ENCODE measurements around the gene MUC21. TPM values are rescaled to one million over a fixed set of nuclear protein-coding genes. Genes with fewer than 3 reads are reported as not detected.

Gene MUC21
- total and polyA plus RNA-seq, 2 of the 8 experiments (the other 6 are each of a cell fraction or from before 2014, with no cell fraction given): not detected

- no peak for FAIRE-seq
- no peak overlapping the region for H2AFZ ChIP-seq (ENCODE audit: low read length)
These were observed 27.6 kb downstream of the MUC21 start for GRCh38 chr6:31011153-31011552.

More at GRCh38 chr6:31011153-31011552, 27.6 kb downstream of the MUC21 start:
- Histone ChIP-seq H3K36me3 (ENCODE audit: control insufficient read depth in 2 of 4, insufficient read depth in 4 of 4, low read length in 3 of 4) (no peaks in the 10 kb centered on the region), H3K23me2 (ENCODE audit: low read depth, low read length) (no peaks in the 10 kb centered on the region), H3K14ac (ENCODE audit: insufficient read length) (no peak overlapping the region), H2BK5ac (ENCODE audit: low read depth, low read length) (no peak overlapping the region), H3K4me1 (replicated peaks in 1 of 4; ENCODE audit: control insufficient read depth in 3 of 4, insufficient read depth in 4 of 4, low read length in 3 of 4) (no peaks in the 10 kb centered on the region), H3K79me2 (ENCODE audit: control insufficient read depth in 1 of 2, insufficient read depth in 2 of 2, low read length in 2 of 2) (no peaks in the 10 kb centered on the region), H2AK5ac (ENCODE audit: low read depth, low read length) (no peak overlapping the region), H3K56ac (replicated peaks; ENCODE audit: insufficient read length, low read depth, low read length) (no peak overlapping the region), H4K8ac (ENCODE audit: extremely low read depth, insufficient read depth, low read length) (no peak overlapping the region), H4K5ac (ENCODE audit: insufficient read length, low read depth, low read length) (no peak overlapping the region), H2BK12ac (ENCODE audit: low read depth, low read length) (no peak overlapping the region), H3K9ac (replicated peaks in 1 of 4; ENCODE audit: extremely low read depth in 1 of 4, low read depth in 3 of 4, low read length in 3 of 4) (no peak overlapping the region), H4K91ac (replicated peaks; ENCODE audit: insufficient read length, low read length) (no peak overlapping the region), H3K9me3 (ENCODE audit: insufficient read depth in 2 of 2, low read depth in 1 of 2, low read length in 1 of 2) (peaks cover under 1 to 4% of the 10 kb centered on the region in 2 experiments; a peak in 2 of 4 replicates), H3K79me1 (ENCODE audit: low read depth, low read length) (no peaks in the 10 kb centered on the region), H2BK120ac (replicated peaks; ENCODE audit: low read depth, low read length) (no peak overlapping the region), H3K27ac (ENCODE audit: low read depth, low read length) (no peak overlapping the region), H3K4me3 (ENCODE audit: extremely low read depth in 1 of 4, insufficient read depth in 2 of 4, low read depth in 3 of 4, low read length in 4 of 4) (no peak overlapping the region), H3K4me2 (ENCODE audit: insufficient read depth in 1 of 2, low read depth in 2 of 2, low read length in 2 of 2) (no peak overlapping the region), H4K20me1 (replicated peaks in 1 of 2; ENCODE audit: control insufficient read depth in 1 of 2, insufficient read depth in 2 of 2, low read length in 2 of 2) (no peaks in the 10 kb centered on the region), H3K4ac (replicated peaks; ENCODE audit: insufficient read length, low read depth, low read length) (no peak overlapping the region), H3K18ac (ENCODE audit: extremely low read depth, low read length) (no peak overlapping the region), H2BK20ac (ENCODE audit: low read length) (no peak overlapping the region), H3K27me3 (replicated peaks in 1 of 4; ENCODE audit: control insufficient read depth in 3 of 4, extremely low read depth in 1 of 4, insufficient read depth in 3 of 4, low read length in 3 of 4) (no peaks in the 10 kb centered on the region), H2BK15ac (ENCODE audit: low read length) (no peak overlapping the region), H3K23ac (ENCODE audit: insufficient read length) (no peak overlapping the region)
- CTCF ChIA-PET (ENCODE audit: partially characterized antibody): no interaction called here
- POLR2A ChIA-PET (ENCODE audit: partially characterized antibody): no interaction called here
- no peak for TF ChIP-seq POLR2A (IDR thresholded peaks at IDR 0.05; ENCODE audit: control extremely low read depth in 1 of 2, low read depth in 2 of 2, low read length in 2 of 2)
- no peak for TF ChIP-seq TCF12 (IDR thresholded peaks at IDR 0.05; ENCODE audit: low read depth, low read length)
- TF ChIP-seq RAD21 (IDR thresholded peaks at IDR 0.05 in 1 of 2, conservative IDR thresholded peaks at IDR 0.05 in 1 of 2; ENCODE audit: low read depth in 2 of 2, low read length in 2 of 2): no peak
- no peak for TF ChIP-seq MAX (IDR thresholded peaks at IDR 0.05)
- DNase-seq (ENCODE audit: low read depth in 1 of 2, low spot score in 2 of 2): no peak
- 60% methylated on average over 6 of the region's 6 CpGs; no CpG with 5 or more reads in 1 of the 2 experiments for WGBS, 2 experiments (ENCODE audit: extremely low coverage in 1 of 2, insufficient coverage in 1 of 2, insufficient read length in 1 of 2, insufficient replicate concordance in 2 of 2, low coverage in 1 of 2, low lambda C conversion rate in 2 of 2, missing lambda C conversion rate in 1 of 2)
